ENCODE results near the gene ZIC5. TPM values are rescaled to one million over a fixed set of nuclear protein-coding genes. Genes with fewer than 3 reads are reported as not detected.

ZIC5 gene
- total RNA-seq, 1 experiment from 2014 or later = 5.2 TPM

DNA sequence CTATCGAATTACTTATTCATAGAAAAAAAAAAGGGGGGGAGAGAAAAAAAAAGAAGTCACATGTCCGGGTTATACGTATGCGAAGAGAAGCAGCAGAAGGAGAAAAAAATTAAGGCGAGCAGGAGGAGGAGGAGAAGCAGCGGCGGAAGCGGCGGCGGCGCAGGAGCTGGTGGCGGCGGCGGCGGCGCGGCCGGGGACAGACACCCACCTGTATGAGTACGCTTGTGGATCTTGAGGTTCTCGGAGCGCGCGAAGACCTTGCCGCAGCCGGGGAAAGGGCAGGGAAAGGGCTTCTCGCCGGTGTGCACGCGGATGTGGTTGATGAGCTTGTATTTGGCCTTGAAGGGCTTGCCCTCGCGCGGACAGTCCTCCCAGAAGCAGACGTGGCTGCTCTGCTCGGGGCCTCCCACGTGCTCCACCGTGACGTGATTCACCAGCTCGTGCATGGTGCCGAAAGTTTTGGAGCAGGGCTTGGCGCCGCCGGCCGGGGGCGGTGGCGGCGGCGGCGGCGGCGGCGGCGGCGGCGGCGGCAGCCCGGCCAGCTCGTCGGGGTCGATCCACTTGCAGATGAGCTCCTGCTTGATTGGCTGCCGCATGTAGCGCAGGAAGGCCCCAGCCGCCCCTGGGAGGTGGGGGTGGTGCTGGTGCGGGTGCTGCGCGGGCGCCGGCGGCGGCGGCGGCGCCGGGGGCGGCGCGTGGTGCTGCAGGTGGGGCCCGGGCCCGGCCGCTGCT lies 1.5 kb downstream of the ZIC5 start:
- intact Hi-C loops (cut with micrococcal nuclease; ENCODE audit: unreplicated experiment) (loop anchor here (5.0 kb wide), 2 partner anchors 53 to 313 kb away; no protein-coding TSS in a partner anchor), in situ Hi-C loops (cut with HindIII; ENCODE audit: low pct_unique_long_range_greater_than_20kb, low sequenced_read_pairs) (no loop called here)
- ATAC-seq = peak; percentile 83
- no peaks in the 10 kb centered on the region for H3K27me3 ChIP-seq (ENCODE audit: control insufficient read depth, insufficient read depth, low read length)
- no peaks in the 10 kb centered on the region for H3K9me3 ChIP-seq (ENCODE audit: control insufficient read depth, insufficient read depth, low read depth, low read length)
- ChIA-PET CTCF (no interaction called here), POLR2A (interaction anchor here (0.7 kb wide), 1 partner anchor 100 kb away, joined by 4 read pairs; no protein-coding TSS in a partner anchor)
- DNase-seq (ENCODE audit: low read depth, low spot score) = no peak
- no peak for TF ChIP-seq REST (IDR thresholded peaks at IDR 0.05; ENCODE audit: insufficient read depth in 1 of 2, low read depth in 2 of 2, low read length in 1 of 2)
- TF ChIP-seq, protein P1, sequence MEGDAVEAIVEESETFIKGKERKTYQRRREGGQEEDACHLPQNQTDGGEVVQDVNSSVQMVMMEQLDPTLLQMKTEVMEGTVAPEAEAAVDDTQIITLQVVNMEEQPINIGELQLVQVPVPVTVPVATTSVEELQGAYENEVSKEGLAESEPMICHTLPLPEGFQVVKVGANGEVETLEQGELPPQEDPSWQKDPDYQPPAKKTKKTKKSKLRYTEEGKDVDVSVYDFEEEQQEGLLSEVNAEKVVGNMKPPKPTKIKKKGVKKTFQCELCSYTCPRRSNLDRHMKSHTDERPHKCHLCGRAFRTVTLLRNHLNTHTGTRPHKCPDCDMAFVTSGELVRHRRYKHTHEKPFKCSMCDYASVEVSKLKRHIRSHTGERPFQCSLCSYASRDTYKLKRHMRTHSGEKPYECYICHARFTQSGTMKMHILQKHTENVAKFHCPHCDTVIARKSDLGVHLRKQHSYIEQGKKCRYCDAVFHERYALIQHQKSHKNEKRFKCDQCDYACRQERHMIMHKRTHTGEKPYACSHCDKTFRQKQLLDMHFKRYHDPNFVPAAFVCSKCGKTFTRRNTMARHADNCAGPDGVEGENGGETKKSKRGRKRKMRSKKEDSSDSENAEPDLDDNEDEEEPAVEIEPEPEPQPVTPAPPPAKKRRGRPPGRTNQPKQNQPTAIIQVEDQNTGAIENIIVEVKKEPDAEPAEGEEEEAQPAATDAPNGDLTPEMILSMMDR (IDR thresholded peaks at IDR 0.05) = no peak
- no peak for TF ChIP-seq TCF7L2 (IDR thresholded peaks at IDR 0.05; ENCODE audit: low read depth, low read length)
- no peak for TF ChIP-seq SIN3A (IDR thresholded peaks at IDR 0.05; ENCODE audit: borderline replicate concordance, insufficient read depth, low read depth, low read length)
- no peak for TF ChIP-seq POLR2AphosphoS5 (IDR thresholded peaks at IDR 0.05; ENCODE audit: low read depth, low read length)
- H3K4me3 ChIP-seq (ENCODE audit: low read depth in 2 of 2, low read length in 2 of 2) = peak overlapping the region; percentile 59 to 69
- H3K4me1 ChIP-seq (ENCODE audit: control insufficient read depth, insufficient read depth, low read length) = peaks cover 16% of the 10 kb centered on the region
- no TSS peak for BruUV-seq (replicated peaks)
- H3K27ac ChIP-seq (ENCODE audit: low read length) = peak overlapping the region; percentile 95
- H3K36me3 ChIP-seq (ENCODE audit: control insufficient read depth, insufficient read depth, low read length) = no peaks in the 10 kb centered on the region; the same call in 1 of the 2 replicates

GRCh38 chr13:99969453-99969918 lies 2.1 kb downstream of the ZIC5 start:
- BruUV-seq (replicated peaks) = no TSS peak
- H3K9me3 ChIP-seq (ENCODE audit: control insufficient read depth, insufficient read depth, low read depth, low read length) = no peaks in the 10 kb centered on the region
- in situ Hi-C loops (cut with HindIII; ENCODE audit: low pct_unique_long_range_greater_than_20kb, low sequenced_read_pairs) = no loop called here
- intact Hi-C loops (cut with micrococcal nuclease; ENCODE audit: unreplicated experiment) = loop anchor here (5.0 kb wide), 2 partner anchors 52 to 312 kb away; no protein-coding TSS in a partner anchor
- H3K4me1 ChIP-seq (ENCODE audit: control insufficient read depth, insufficient read depth, low read length) = peaks cover 16% of the 10 kb centered on the region
- H3K27ac ChIP-seq (ENCODE audit: low read length) = peak overlapping the region; percentile 95
- no peak for TF ChIP-seq REST (IDR thresholded peaks at IDR 0.05; ENCODE audit: insufficient read depth in 1 of 2, low read depth in 2 of 2, low read length in 1 of 2)
- TF ChIP-seq POLR2AphosphoS5 (IDR thresholded peaks at IDR 0.05; ENCODE audit: low read depth, low read length) = no peak
- TF ChIP-seq, protein P1 (IDR thresholded peaks at IDR 0.05) = no peak
- TF ChIP-seq TCF7L2 (IDR thresholded peaks at IDR 0.05; ENCODE audit: low read depth, low read length) = no peak
- no peak for TF ChIP-seq SIN3A (IDR thresholded peaks at IDR 0.05; ENCODE audit: borderline replicate concordance, insufficient read depth, low read depth, low read length)
- no peak for DNase-seq (ENCODE audit: low read depth, low spot score)
- H3K4me3 ChIP-seq (ENCODE audit: low read depth in 2 of 2, low read length in 2 of 2) = peak overlapping the region; percentile 59 to 69
- H3K27me3 ChIP-seq (ENCODE audit: control insufficient read depth, insufficient read depth, low read length) = no peaks in the 10 kb centered on the region
- ChIA-PET POLR2A (interaction anchor here (0.7 kb wide), 1 partner anchor 100 kb away, joined by 4 read pairs; no protein-coding TSS in a partner anchor), CTCF (no interaction called here)
- ATAC-seq = no peak
- no peaks in the 10 kb centered on the region; the same call in 1 of the 2 replicates for H3K36me3 ChIP-seq (ENCODE audit: control insufficient read depth, insufficient read depth, low read length)
